GM19397 (cell line): ENCODE results near the gene ENDOU.

Experiments used
- ATAC-seq: cut with Tn5 transposase; IDR thresholded peaks from one replicate; pipeline ENCODE4 v1.9.1; 2021; ENCODE audit warnings: mild to moderate bottlenecking, moderate library complexity; ENCODE audit not compliant: unreplicated experiment

ENDOU gene

GRCh38 chr12:47757840-47758583 lies 32.7 kb upstream of the ENDOU start:
- no peak for ATAC-seq

- ATAC-seq = no peak
These were observed 32.1 kb upstream of the ENDOU start for GRCh38 chr12:47757364-47757839.

GRCh38 chr12:47755655-47756562 lies 30.6 kb upstream of the ENDOU start:
- peak; percentile 47 for ATAC-seq

GRCh38 chr12:47754881-47755280 lies 29.6 kb upstream of the ENDOU start:
- peak; percentile 13 for ATAC-seq

GRCh38 chr12:47754126-47754525 lies 28.8 kb upstream of the ENDOU start:
- ATAC-seq = no peak

GRCh38 chr12:47753021-47754001 lies 28.0 kb upstream of the ENDOU start:
- no peak for ATAC-seq

GRCh38 chr12:47752552-47752951 lies 27.3 kb upstream of the ENDOU start:
- ATAC-seq = no peak

- no peak for ATAC-seq
These were observed 26.8 kb upstream of the ENDOU start for GRCh38 chr12:47752121-47752520.

GRCh38 chr12:47751561-47751960 lies 26.3 kb upstream of the ENDOU start:
- ATAC-seq = no peak

- no peak for ATAC-seq
These were observed 25.7 kb upstream of the ENDOU start for GRCh38 chr12:47750916-47751470.

- no peak for ATAC-seq
These were observed 25.0 kb upstream of the ENDOU start for GRCh38 chr12:47750229-47750798.

- ATAC-seq = no peak
These were observed 23.6 kb upstream of the ENDOU start for GRCh38 chr12:47748899-47749298.

GRCh38 chr12:47748507-47748828 lies 23.2 kb upstream of the ENDOU start:
- ATAC-seq = no peak

- no peak for ATAC-seq
These were observed 22.6 kb upstream of the ENDOU start for GRCh38 chr12:47747596-47748506.

GRCh38 chr12:47747126-47747525 lies 21.8 kb upstream of the ENDOU start:
- no peak for ATAC-seq

- ATAC-seq = no peak
These were observed 21.2 kb upstream of the ENDOU start for GRCh38 chr12:47746523-47746922.

GRCh38 chr12:47746073-47746472 lies 20.8 kb upstream of the ENDOU start:
- no peak for ATAC-seq

- ATAC-seq = no peak
These were observed 20.3 kb upstream of the ENDOU start for GRCh38 chr12:47745485-47746041.
